H9 (cell line): ENCODE results near the gene CHMP6. TPM values are rescaled to one million over a fixed set of nuclear protein-coding genes. Genes with fewer than 3 reads are reported as not detected.

Experiments used
- DNase-seq: peaks from one replicate; pipeline ENCODE4 v3.0.0-alpha.2; 2017
- H2AFZ ChIP-seq: one replicate; pipeline ENCODE4 v1.6.1; 2013; ENCODE audit warnings: mild to moderate bottlenecking, low read length, control low read depth, moderate library complexity
- H2AK5ac ChIP-seq: 2 replicates; pipeline ENCODE4 v1.6.1; 2013; ENCODE audit warnings: low read length, control low read depth, mixed read lengths; ENCODE audit not compliant: insufficient read length
- H2BK120ac ChIP-seq: one replicate; pipeline ENCODE4 v1.6.1; 2013; ENCODE audit warnings: low read depth, mild to moderate bottlenecking, low read length, control low read depth, inconsistent platforms; ENCODE audit not compliant: poor library complexity, severe bottlenecking
- H2BK12ac ChIP-seq: 2 replicates; pipeline ENCODE4 v1.6.1; 2013; ENCODE audit warnings: low read length, control low read depth, mixed read lengths, low read depth; ENCODE audit not compliant: insufficient read length
- H2BK15ac ChIP-seq: 2 replicates; pipeline ENCODE4 v1.6.1; 2013; ENCODE audit warnings: low read depth, low read length, control low read depth
- H2BK20ac ChIP-seq: one replicate; pipeline ENCODE4 v1.6.1; 2013; ENCODE audit warnings: low read depth, mild to moderate bottlenecking, low read length, control low read depth, inconsistent platforms; ENCODE audit not compliant: poor library complexity, severe bottlenecking
- H2BK5ac ChIP-seq: 2 replicates; pipeline ENCODE4 v1.6.1; 2013; ENCODE audit warnings: low read length, control low read depth, mixed read lengths; ENCODE audit not compliant: insufficient read length
- H3K14ac ChIP-seq: 2 replicates; pipeline ENCODE4 v1.6.1; 2013; ENCODE audit warnings: low read length, control low read depth; ENCODE audit not compliant: insufficient read depth
- H3K18ac ChIP-seq: 2 replicates; pipeline ENCODE4 v1.6.1; 2013; ENCODE audit warnings: low read depth, mild to moderate bottlenecking, mixed read lengths, low read length, control low read depth; ENCODE audit not compliant: insufficient read length
- H3K23ac ChIP-seq: 2 replicates; pipeline ENCODE4 v1.6.1; 2013; ENCODE audit warnings: low read length, control low read depth, mixed read lengths, low read depth; ENCODE audit not compliant: insufficient read length
- H3K23me2 ChIP-seq: 2 replicates; pipeline ENCODE4 v1.6.1; 2013; ENCODE audit warnings: low read depth, mild to moderate bottlenecking, mixed read lengths, low read length, control low read depth; ENCODE audit not compliant: insufficient read length, poor library complexity, severe bottlenecking
- H3K27ac ChIP-seq: 2 replicates; pipeline ENCODE4 v1.5.1; 2013; ENCODE audit warnings: low read length, control low read depth, mixed read lengths, low read depth; ENCODE audit not compliant: insufficient read length
- H3K27me3 ChIP-seq: 2 replicates; pipeline ENCODE4 v1.6.1; 2013; ENCODE audit warnings: low read length, control low read depth, inconsistent platforms; ENCODE audit not compliant: insufficient read depth
- H3K4ac ChIP-seq: 2 replicates; pipeline ENCODE4 v1.6.1; 2013; ENCODE audit warnings: low read depth, mild to moderate bottlenecking, control low read depth, inconsistent platforms, low read length, moderate library complexity
- H3K4me1 ChIP-seq: 2 replicates; pipeline ENCODE4 v1.6.1; 2013; ENCODE audit warnings: low read length, control low read depth, inconsistent platforms; ENCODE audit not compliant: insufficient read depth
- H3K4me2 ChIP-seq: 2 replicates; pipeline ENCODE4 v1.6.1; 2013; ENCODE audit warnings: low read length, control low read depth, mixed read lengths; ENCODE audit not compliant: insufficient read length, insufficient read depth
- H3K56ac ChIP-seq: 2 replicates; pipeline ENCODE4 v1.6.1; 2013; ENCODE audit warnings: low read depth, mild to moderate bottlenecking, mixed read lengths, low read length, control low read depth; ENCODE audit not compliant: insufficient read length
- H3K79me1 ChIP-seq: 2 replicates; pipeline ENCODE4 v1.6.1; 2013; ENCODE audit warnings: low read depth, mild to moderate bottlenecking, moderate library complexity, low read length, control low read depth, inconsistent platforms; ENCODE audit not compliant: insufficient read depth, poor library complexity, severe bottlenecking
- H3K79me2 ChIP-seq: 2 replicates; pipeline ENCODE4 v1.6.1; 2013; ENCODE audit warnings: low read length, control low read depth, inconsistent platforms; ENCODE audit not compliant: insufficient read depth
- H3K9ac ChIP-seq: 2 replicates; pipeline ENCODE4 v1.6.1; 2013; ENCODE audit warnings: low read length, control low read depth, mixed read lengths; ENCODE audit not compliant: insufficient read length; ENCODE audit errors: extremely low read depth
- H3K9me3 ChIP-seq: one replicate; pipeline ENCODE4 v1.6.1; 2013; ENCODE audit warnings: low read depth, low read length, inconsistent platforms; ENCODE audit not compliant: control insufficient read depth
- H3T11ph ChIP-seq: one replicate; pipeline ENCODE4 v1.6.1; 2013; ENCODE audit warnings: mild to moderate bottlenecking, low read length, control low read depth, inconsistent platforms
- H4K20me1 ChIP-seq: one replicate; pipeline ENCODE4 v1.6.1; 2013; ENCODE audit not compliant: control insufficient read depth, insufficient read length, insufficient read depth
- H4K5ac ChIP-seq: 2 replicates; pipeline ENCODE4 v1.6.1; 2013; ENCODE audit warnings: low read depth, mild to moderate bottlenecking, mixed read lengths, low read length, control low read depth; ENCODE audit not compliant: insufficient read length
- H4K8ac ChIP-seq: replicated peaks from 2 replicates; pipeline ENCODE4 v1.6.1; 2013; ENCODE audit warnings: low read length, control low read depth, mixed read lengths, low read depth; ENCODE audit not compliant: insufficient read length
- H4K91ac ChIP-seq: 2 replicates; pipeline ENCODE4 v1.6.1; 2013; ENCODE audit warnings: low read depth, mild to moderate bottlenecking, moderate library complexity, mixed read lengths, low read length, control low read depth; ENCODE audit not compliant: insufficient read length
- H3K27ac Mint-ChIP-seq, 3 experiments: 2 replicates in 2 of 3; 3 replicates in 1 of 3; pipeline ENCODE4 v1.8.0; 2020 to 2021; ENCODE audit warnings: mixed read lengths in 3 of 3, mild to moderate bottlenecking in 1 of 3, moderate library complexity in 1 of 3
- H3K27me3 Mint-ChIP-seq: 2 replicates; pipeline ENCODE4 v1.8.0; 2021; ENCODE audit warnings: low read depth, mild to moderate bottlenecking, moderate library complexity, mixed read lengths
- H3K36me3 Mint-ChIP-seq, 3 experiments: 2 replicates in 2 of 3; 3 replicates in 1 of 3; pipeline ENCODE4 v1.8.0; 2020 to 2021; ENCODE audit warnings: low read depth in 3 of 3, mixed read lengths in 3 of 3; ENCODE audit not compliant: insufficient read depth in 1 of 3
- H3K4me1 Mint-ChIP-seq, 2 experiments: 2 replicates each; pipeline ENCODE4 v1.8.0; 2020; ENCODE audit warnings: mixed read lengths in 2 of 2
- H3K4me3 Mint-ChIP-seq, 2 experiments: 2 replicates in 1 of 2; 3 replicates in 1 of 2; pipeline ENCODE4 v1.8.0; 2020 to 2021; ENCODE audit warnings: mild to moderate bottlenecking in 2 of 2, mixed read lengths in 2 of 2, moderate library complexity in 1 of 2
- H3K9me3 Mint-ChIP-seq, 2 experiments: 2 replicates in 1 of 2; 3 replicates in 1 of 2; pipeline ENCODE4 v1.8.0; 2020; ENCODE audit warnings: mild to moderate bottlenecking in 2 of 2, mixed read lengths in 2 of 2, moderate library complexity in 1 of 2
- WGBS: extraction: QIAGEN DNeasy Blood & Tissue Kit; methylation state at CpG from one replicate; pipeline ENCODE4 v1.1.7; 2013; ENCODE audit warnings: missing lambda C conversion rate, low lambda C conversion rate, mixed read lengths; ENCODE audit not compliant: insufficient read length; ENCODE audit errors: extremely low coverage; 5-methylcytosine and 5-hydroxymethylcytosine counted together
- total RNA-seq: library from RNA; stranded (reverse); gene quantifications from 2 replicates; pipeline ENCODE4 v1.2.1, GENCODE V29; 2021
- TF ChIP-seq, protein P1 (sequence below): fragments of 200-600 bp; sonication (generic); conservative IDR thresholded peaks from 3 replicates; pipeline ENCODE4 v1.8.0; 2021; ENCODE audit warnings: antibody characterized with exemption, mild to moderate bottlenecking

CHMP6 gene
- total RNA-seq, 1 experiment from 2014 or later, result 23.4 TPM

DNA sequence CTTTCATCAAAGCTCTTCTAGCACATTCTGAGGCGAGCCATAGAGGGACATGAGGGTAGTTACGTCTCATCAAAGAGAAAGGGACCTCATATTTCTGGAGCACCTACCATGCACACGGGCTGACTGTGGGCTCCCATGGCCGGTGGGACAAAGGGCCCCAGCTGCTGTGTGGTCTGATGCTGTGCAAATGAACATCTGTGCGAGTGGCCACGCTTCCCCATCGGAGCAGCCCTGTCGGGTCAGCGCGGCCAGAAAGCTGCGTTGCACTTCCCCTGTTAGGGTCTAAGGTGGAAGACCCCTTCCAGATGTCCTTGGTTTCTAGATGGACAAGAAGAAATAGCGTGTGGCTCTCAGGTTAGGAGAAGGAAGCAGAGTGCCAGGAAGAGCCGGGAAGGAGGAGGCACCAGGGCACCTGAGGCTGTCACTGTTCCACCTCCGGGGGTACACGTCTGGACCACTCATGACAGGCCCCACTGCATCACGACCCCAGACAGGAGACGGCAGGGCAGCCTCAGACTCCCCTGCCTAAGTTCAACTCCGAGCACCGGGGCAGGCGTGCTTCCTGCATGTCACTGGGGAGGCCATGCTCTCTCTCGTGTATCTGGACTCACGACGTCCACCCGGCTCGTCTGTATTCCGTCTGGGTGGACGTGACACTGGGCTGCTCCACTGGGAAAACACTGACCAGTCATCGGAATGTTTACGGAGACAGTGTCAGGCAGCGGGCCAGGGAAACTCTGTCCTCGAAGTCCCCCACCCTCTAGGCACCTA is 34.8 kb downstream of the CHMP6 start:
- no peaks in the 10 kb centered on the region for H3K4me1 ChIP-seq
- no peak overlapping the region for H3K9ac ChIP-seq
- no peak overlapping the region for H2BK20ac ChIP-seq
- H4K5ac ChIP-seq, result no peak overlapping the region
- Mint-ChIP-seq H3K27me3 (peaks cover 28% of the 10 kb centered on the region), H3K27ac (no peak overlapping the region), H3K4me3 (no peak overlapping the region), H3K9me3 (peaks cover 0 to 3% of the 10 kb centered on the region in 2 experiments; a peak in 1 of 5 replicates), H3K36me3 (no peaks in the 10 kb centered on the region), H3K4me1 (peaks cover 9 to 20% of the 10 kb centered on the region in 2 experiments)
- no peak overlapping the region for H4K91ac ChIP-seq
- no peak overlapping the region for H4K8ac ChIP-seq
- H2BK5ac ChIP-seq, result no peak overlapping the region
- no CpG with 5 or more reads among the region's 31 CpGs for WGBS
- H4K20me1 ChIP-seq, result no peaks in the 10 kb centered on the region
- TF ChIP-seq, protein P1, sequence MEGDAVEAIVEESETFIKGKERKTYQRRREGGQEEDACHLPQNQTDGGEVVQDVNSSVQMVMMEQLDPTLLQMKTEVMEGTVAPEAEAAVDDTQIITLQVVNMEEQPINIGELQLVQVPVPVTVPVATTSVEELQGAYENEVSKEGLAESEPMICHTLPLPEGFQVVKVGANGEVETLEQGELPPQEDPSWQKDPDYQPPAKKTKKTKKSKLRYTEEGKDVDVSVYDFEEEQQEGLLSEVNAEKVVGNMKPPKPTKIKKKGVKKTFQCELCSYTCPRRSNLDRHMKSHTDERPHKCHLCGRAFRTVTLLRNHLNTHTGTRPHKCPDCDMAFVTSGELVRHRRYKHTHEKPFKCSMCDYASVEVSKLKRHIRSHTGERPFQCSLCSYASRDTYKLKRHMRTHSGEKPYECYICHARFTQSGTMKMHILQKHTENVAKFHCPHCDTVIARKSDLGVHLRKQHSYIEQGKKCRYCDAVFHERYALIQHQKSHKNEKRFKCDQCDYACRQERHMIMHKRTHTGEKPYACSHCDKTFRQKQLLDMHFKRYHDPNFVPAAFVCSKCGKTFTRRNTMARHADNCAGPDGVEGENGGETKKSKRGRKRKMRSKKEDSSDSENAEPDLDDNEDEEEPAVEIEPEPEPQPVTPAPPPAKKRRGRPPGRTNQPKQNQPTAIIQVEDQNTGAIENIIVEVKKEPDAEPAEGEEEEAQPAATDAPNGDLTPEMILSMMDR, result no peak
- H2BK120ac ChIP-seq, result no peak overlapping the region
- no peak overlapping the region for H3K18ac ChIP-seq
- H3K4ac ChIP-seq, result no peak overlapping the region
- no peak overlapping the region for H2AK5ac ChIP-seq
- H3K23me2 ChIP-seq, result peaks cover 2% of the 10 kb centered on the region
- no peak for DNase-seq
- no peak overlapping the region for H2AFZ ChIP-seq
- no peak overlapping the region for H3K14ac ChIP-seq
- H2BK15ac ChIP-seq, result no peak overlapping the region
- H3K23ac ChIP-seq, result no peak overlapping the region
- H3K79me2 ChIP-seq, result no peaks in the 10 kb centered on the region
- H2BK12ac ChIP-seq, result no peak overlapping the region
- no peak overlapping the region for H3K27ac ChIP-seq
- H3K79me1 ChIP-seq, result no peaks in the 10 kb centered on the region
- H3T11ph ChIP-seq, result no peak overlapping the region
- H3K27me3 ChIP-seq, result no peaks in the 10 kb centered on the region
- H3K9me3 ChIP-seq, result no peaks in the 10 kb centered on the region
- no peak overlapping the region for H3K56ac ChIP-seq
- no peak overlapping the region for H3K4me2 ChIP-seq
